Panc1 (cell line): ENCODE data around the gene SORT1.

Experiments used
- POLR2AphosphoS5 ChIP-seq: IDR thresholded peaks from 2 replicates; pipeline ENCODE4 v1.6.1; 2012; ENCODE audit warnings: mild to moderate bottlenecking, low read depth, low read length, moderate library complexity
- SIN3A ChIP-seq: IDR thresholded peaks from 2 replicates; pipeline ENCODE4 v1.6.1; 2012; ENCODE audit warnings: low read depth, mild to moderate bottlenecking, low read length, moderate library complexity, borderline replicate concordance; ENCODE audit not compliant: insufficient read depth
- TCF7L2 ChIP-seq: IDR thresholded peaks from 2 replicates; pipeline ENCODE4 v1.6.1; 2011; ENCODE audit warnings: mild to moderate bottlenecking, low read depth, low read length, inconsistent platforms
- TF ChIP-seq, protein P1 (sequence below): fragments of 450-650 bp; IDR thresholded peaks from 2 replicates; pipeline ENCODE4 v1.5.1; 2017; ENCODE audit warnings: mild to moderate bottlenecking
- TF ChIP-seq, protein P2 (sequence below), 2 experiments: IDR thresholded peaks; 2 replicates each; pipeline ENCODE4 v1.6.1; 2011 to 2012; ENCODE audit warnings: low read depth in 2 of 2, control low read depth in 1 of 2, low read length in 1 of 2, mild to moderate bottlenecking in 1 of 2, moderate library complexity in 1 of 2; ENCODE audit not compliant: insufficient read depth in 1 of 2

DNA sequence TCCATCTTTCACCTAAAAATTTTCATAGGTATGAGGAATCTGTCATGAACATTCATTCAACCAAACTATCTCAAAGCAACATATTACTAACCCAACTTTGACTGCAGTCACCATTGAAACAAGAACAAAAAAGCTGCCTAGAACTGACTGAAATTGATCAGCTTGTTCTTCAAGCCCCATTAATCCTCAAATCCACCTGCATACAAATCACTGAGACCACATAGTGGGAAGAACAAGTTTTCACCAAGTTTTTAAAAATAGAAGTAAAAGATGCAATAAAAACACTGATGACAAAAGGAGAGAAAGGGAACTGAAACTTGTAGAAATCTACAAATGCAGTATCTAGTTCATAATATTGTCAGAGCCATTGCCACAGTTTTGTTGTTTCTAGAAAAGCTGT is 6.1 kb downstream of the SORT1 start:
- TF ChIP-seq, protein P1, sequence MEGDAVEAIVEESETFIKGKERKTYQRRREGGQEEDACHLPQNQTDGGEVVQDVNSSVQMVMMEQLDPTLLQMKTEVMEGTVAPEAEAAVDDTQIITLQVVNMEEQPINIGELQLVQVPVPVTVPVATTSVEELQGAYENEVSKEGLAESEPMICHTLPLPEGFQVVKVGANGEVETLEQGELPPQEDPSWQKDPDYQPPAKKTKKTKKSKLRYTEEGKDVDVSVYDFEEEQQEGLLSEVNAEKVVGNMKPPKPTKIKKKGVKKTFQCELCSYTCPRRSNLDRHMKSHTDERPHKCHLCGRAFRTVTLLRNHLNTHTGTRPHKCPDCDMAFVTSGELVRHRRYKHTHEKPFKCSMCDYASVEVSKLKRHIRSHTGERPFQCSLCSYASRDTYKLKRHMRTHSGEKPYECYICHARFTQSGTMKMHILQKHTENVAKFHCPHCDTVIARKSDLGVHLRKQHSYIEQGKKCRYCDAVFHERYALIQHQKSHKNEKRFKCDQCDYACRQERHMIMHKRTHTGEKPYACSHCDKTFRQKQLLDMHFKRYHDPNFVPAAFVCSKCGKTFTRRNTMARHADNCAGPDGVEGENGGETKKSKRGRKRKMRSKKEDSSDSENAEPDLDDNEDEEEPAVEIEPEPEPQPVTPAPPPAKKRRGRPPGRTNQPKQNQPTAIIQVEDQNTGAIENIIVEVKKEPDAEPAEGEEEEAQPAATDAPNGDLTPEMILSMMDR: no peak
- TF ChIP-seq, protein P2, sequence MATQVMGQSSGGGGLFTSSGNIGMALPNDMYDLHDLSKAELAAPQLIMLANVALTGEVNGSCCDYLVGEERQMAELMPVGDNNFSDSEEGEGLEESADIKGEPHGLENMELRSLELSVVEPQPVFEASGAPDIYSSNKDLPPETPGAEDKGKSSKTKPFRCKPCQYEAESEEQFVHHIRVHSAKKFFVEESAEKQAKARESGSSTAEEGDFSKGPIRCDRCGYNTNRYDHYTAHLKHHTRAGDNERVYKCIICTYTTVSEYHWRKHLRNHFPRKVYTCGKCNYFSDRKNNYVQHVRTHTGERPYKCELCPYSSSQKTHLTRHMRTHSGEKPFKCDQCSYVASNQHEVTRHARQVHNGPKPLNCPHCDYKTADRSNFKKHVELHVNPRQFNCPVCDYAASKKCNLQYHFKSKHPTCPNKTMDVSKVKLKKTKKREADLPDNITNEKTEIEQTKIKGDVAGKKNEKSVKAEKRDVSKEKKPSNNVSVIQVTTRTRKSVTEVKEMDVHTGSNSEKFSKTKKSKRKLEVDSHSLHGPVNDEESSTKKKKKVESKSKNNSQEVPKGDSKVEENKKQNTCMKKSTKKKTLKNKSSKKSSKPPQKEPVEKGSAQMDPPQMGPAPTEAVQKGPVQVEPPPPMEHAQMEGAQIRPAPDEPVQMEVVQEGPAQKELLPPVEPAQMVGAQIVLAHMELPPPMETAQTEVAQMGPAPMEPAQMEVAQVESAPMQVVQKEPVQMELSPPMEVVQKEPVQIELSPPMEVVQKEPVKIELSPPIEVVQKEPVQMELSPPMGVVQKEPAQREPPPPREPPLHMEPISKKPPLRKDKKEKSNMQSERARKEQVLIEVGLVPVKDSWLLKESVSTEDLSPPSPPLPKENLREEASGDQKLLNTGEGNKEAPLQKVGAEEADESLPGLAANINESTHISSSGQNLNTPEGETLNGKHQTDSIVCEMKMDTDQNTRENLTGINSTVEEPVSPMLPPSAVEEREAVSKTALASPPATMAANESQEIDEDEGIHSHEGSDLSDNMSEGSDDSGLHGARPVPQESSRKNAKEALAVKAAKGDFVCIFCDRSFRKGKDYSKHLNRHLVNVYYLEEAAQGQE (IDR thresholded peaks at IDR 0.05; ENCODE audit: insufficient read depth in 1 of 2, low read depth in 2 of 2, low read length in 1 of 2): no peak
- TF ChIP-seq SIN3A (no peak), TCF7L2 (no peak), POLR2AphosphoS5 (no peak)
